ENCODE measurements around the gene HOXA3. TPM values are rescaled to one million over a fixed set of nuclear protein-coding genes. Genes with fewer than 3 reads are reported as not detected.

HOXA3 gene
- total and polyA plus RNA-seq, 2 of the 8 experiments (the other 6 are each of a cell fraction or from before 2014, with no cell fraction given), result not detected

DNA sequence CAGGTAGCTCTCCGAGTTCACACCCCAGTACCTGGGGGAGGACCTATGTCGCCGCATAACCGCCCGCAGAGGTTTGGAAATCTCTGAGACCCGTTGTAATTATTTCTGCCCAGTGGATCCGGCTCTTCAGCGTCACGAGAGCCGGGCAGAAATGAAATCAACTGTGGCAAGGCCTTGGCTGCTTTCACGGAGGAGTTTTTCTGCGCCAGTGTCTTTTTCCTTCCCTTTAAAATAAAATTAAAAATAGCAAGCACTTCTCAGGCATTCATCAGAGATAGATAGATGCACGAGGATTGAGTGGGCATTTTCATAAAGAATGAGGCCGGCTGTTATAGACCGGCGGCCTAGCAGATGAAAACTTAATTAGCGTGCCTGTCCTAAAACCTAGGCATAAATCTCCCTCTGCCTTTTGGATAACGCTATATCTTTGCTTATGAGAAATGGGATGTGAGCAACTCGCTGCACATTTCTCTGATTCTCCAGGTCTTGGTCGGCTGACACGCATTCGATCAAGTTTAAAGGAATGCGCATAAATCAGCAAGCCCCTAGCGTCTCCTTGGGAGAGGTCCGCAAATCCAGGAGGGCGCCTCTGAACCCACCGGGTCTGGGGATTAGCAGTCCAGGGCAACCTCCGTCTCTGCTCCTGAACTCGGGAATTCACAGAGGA, 41.1 kb upstream of the HOXA3 start (continued):
- peak; percentile 97 for TF ChIP-seq RNF2 (IDR thresholded peaks at IDR 0.05; ENCODE audit: borderline replicate concordance, low read depth, low read length, missing control alignments, poor library complexity, severe bottlenecking)
- TF ChIP-seq KDM5A (IDR thresholded peaks at IDR 0.05; ENCODE audit: low read length), result no peak
- TF ChIP-seq RFX5 (IDR thresholded peaks at IDR 0.05; ENCODE audit: borderline replicate concordance, low read depth, low read length), result no peak
- TF ChIP-seq ATF2 (IDR thresholded peaks at IDR 0.05; ENCODE audit: low read length), result no peak
- TF ChIP-seq SP4 (IDR thresholded peaks at IDR 0.05; ENCODE audit: low read length), result no peak
- 0 out of 2 replicates have a peak, but pooled peaks have one; percentile 30 for TF ChIP-seq CBX8 (IDR thresholded peaks at IDR 0.05; ENCODE audit: borderline replicate concordance, low read depth, low read length)
- TF ChIP-seq TBP (IDR thresholded peaks at IDR 0.05; ENCODE audit: low read depth, low read length), result no peak
- TF ChIP-seq YY1 (IDR thresholded peaks at IDR 0.05; ENCODE audit: low read depth, low read length), result no peak
- TF ChIP-seq CBX5 (IDR thresholded peaks at IDR 0.05; ENCODE audit: low read depth, low read length), result no peak
